OCI-LY1 (cell line): ENCODE data around the gene FAM217B.

Source experiments
- CTCF ChIP-seq: fragments of 200-600 bp; sonication (generic), shearing (Covaris generic); IDR thresholded peaks from 2 replicates; pipeline ENCODE4 v1.5.1; 2017; ENCODE audit warnings: mild to moderate bottlenecking, antibody characterized with exemption, low read length, moderate library complexity, mixed read lengths
- EZH2 ChIP-seq: fragments of 200-600 bp; sonication (generic), shearing (Covaris generic); IDR thresholded peaks from 2 replicates; pipeline ENCODE4 v1.8.0; 2017; ENCODE audit warnings: borderline replicate concordance, mixed run types, mild to moderate bottlenecking, antibody characterized with exemption, low read length, moderate library complexity, mixed read lengths

- no peak for TF ChIP-seq EZH2
- TF ChIP-seq CTCF = no peak
Observed at GRCh38 chr20:59976156-59976782, 36.1 kb downstream of the FAM217B start.
